A673 (cell line): Measurements from ENCODE around the gene MOB3A. TPM values are rescaled to one million over a fixed set of nuclear protein-coding genes. Genes with fewer than 3 reads are reported as not detected.

Source experiments
- BruUV-seq: library from RNA; stranded (reverse); fragments of 400-500 nt; replicated peaks from 2 replicates; lab custom pipeline; 2021; lab: Mats Ljungman, UMichigan
- CTCF ChIA-PET: fragments of 300-600 bp; sonication (Branson Sonifier 250); formaldehyde crosslinking; loops from one replicate; lab custom pipeline; 2022; ENCODE audit warnings: antibody characterized with exemption; lab: Charles Lee
- POLR2A ChIA-PET: fragments of 300-600 bp; sonication (Branson Sonifier 250); formaldehyde crosslinking; loops from one replicate; lab custom pipeline; 2022; ENCODE audit warnings: antibody characterized with exemption; ENCODE audit not compliant: low non-redundant PET; lab: Charles Lee
- DNase-seq: peaks from one replicate; pipeline ENCODE4 v3.0.0-alpha.2; 2015; ENCODE audit warnings: low spot score
- H3K27ac ChIP-seq: fragments of 200-600 bp; sonication (generic); 2 replicates; pipeline ENCODE4 v1.5.1; 2016; ENCODE audit warnings: mixed run types, low read depth, mild to moderate bottlenecking, mixed read lengths, antibody characterized with exemption, low read length; ENCODE audit not compliant: poor library complexity, severe bottlenecking
- H3K27me3 ChIP-seq: fragments of 200-600 bp; sonication (generic); replicated peaks from 2 replicates; pipeline ENCODE4 v1.6.1; 2017; ENCODE audit warnings: mixed run types, low read depth, mild to moderate bottlenecking, mixed read lengths, antibody characterized with exemption, low read length; ENCODE audit not compliant: insufficient read depth, poor library complexity
- H3K36me3 ChIP-seq: fragments of 200-600 bp; sonication (generic); 2 replicates; pipeline ENCODE4 v1.6.1; 2016; ENCODE audit warnings: mixed run types, mild to moderate bottlenecking, mixed read lengths, antibody characterized with exemption, low read length; ENCODE audit not compliant: insufficient read depth, poor library complexity, severe bottlenecking
- H3K4me1 ChIP-seq: fragments of 200-600 bp; sonication (generic); 2 replicates; pipeline ENCODE4 v1.6.1; 2017; ENCODE audit warnings: mixed run types, mild to moderate bottlenecking, mixed read lengths, antibody characterized with exemption, low read length; ENCODE audit not compliant: insufficient read depth, poor library complexity, severe bottlenecking
- H3K4me3 ChIP-seq: fragments of 200-600 bp; sonication (generic); 2 replicates; pipeline ENCODE4 v1.5.1; 2016; ENCODE audit warnings: low read depth, mixed run types, mild to moderate bottlenecking, mixed read lengths, low read length; ENCODE audit not compliant: poor library complexity, severe bottlenecking
- H3K9me3 ChIP-seq: fragments of 200-600 bp; sonication (generic); 2 replicates; pipeline ENCODE4 v1.6.1; 2016; ENCODE audit warnings: mixed run types, low read depth, mild to moderate bottlenecking, mixed read lengths, antibody characterized with exemption, low read length; ENCODE audit not compliant: poor library complexity, severe bottlenecking
- EZH2 ChIP-seq: fragments of 200-600 bp; sonication (generic); IDR thresholded peaks from 2 replicates; pipeline ENCODE4 v1.6.1; 2017; ENCODE audit warnings: borderline replicate concordance, low read depth, mild to moderate bottlenecking, mixed read lengths, antibody characterized with exemption, low read length; ENCODE audit not compliant: poor library complexity, severe bottlenecking
- intact Hi-C: fragments of 100-400 bp; cut with micrococcal nuclease; formaldehyde crosslinking; loops from one replicate; pipeline ENCODE4 v1.10.0; 2022; ENCODE audit not compliant: unreplicated experiment
- total RNA-seq: library from RNA; stranded (reverse); gene quantifications from 2 replicates; pipeline ENCODE4 v1.2.3, GENCODE V29; 2021
- TF ChIP-seq, protein P1 (sequence below): fragments of 300-800, 200-600 bp; sonication (generic); conservative IDR thresholded peaks from 2 replicates; pipeline ENCODE4 v1.5.1; 2017; ENCODE audit warnings: low read depth, mild to moderate bottlenecking, antibody characterized with exemption, low read length, moderate library complexity, mixed read lengths

MOB3A gene
- total RNA-seq, 1 experiment from 2014 or later = 40.7 TPM

DNA sequence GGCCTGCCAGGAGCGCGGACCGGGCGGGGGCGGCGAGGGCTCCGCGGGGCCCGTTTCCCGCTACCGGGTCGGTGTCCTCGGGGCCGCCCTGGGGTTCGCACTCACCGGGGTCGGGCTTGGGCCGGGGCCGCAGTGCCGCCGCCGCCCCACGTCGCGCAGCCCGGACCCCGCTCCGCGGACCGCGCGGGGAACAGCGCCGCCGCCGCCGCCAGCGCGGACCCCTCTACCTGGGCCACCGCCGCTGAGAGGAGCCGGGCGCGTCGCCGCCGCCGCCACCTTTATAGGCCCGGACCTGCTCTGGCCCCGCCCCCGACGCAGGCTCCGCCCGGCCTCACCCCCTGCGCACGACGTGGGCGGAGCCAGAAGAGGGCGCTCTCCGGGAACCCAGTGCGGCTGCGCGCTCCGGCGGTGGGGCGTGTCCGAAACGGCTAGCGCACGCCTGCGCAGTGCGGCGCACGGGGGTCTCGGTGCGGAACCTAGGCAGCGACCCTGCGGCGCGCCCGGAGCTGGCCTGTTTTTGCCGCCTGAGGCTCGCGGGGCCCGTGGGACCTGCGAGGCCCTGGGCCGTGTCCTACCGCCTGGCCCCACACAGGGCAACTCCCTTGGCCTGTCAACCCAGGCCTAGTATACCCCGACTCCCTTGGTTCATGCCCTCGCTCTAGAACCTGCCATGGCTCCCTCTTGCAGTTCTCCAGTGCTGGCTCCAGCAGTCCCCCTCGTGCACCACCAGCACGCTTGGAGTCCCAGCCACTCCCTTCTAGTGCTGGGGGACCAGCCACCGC, 44.9 kb downstream of the MOB3A start, which contains the start of gene MKNK2:
TSS of gene MKNK2 (minus strand) at position 254 of the 782 bp plus-strand sequence. CDS start 393 bp downstream, outside the sequence.
- Histone ChIP-seq H3K27ac (peak within 1 kb of the TSS; percentile 86), H3K4me3 (peak within 1 kb of the TSS; percentile 98), H3K4me1 (peaks cover 18% of the 10 kb centered on the region), H3K36me3 (no peaks in the 10 kb centered on the region), H3K9me3 (no peaks in the 10 kb centered on the region), H3K27me3 (no peaks in the 10 kb centered on the region)
- DNase-seq = peak; percentile 92
- intact Hi-C loops = no loop called here
- POLR2A ChIA-PET = interaction anchor here (0.7 kb wide), 1 partner anchor 9 kb away, joined by 3 read pairs; no protein-coding TSS in a partner anchor
- BruUV-seq = no TSS peak
- CTCF ChIA-PET = interaction anchor here (0.6 kb wide), 1 partner anchor 100 kb away, joined by 5 read pairs; no protein-coding TSS in a partner anchor
- TF ChIP-seq, protein P1, sequence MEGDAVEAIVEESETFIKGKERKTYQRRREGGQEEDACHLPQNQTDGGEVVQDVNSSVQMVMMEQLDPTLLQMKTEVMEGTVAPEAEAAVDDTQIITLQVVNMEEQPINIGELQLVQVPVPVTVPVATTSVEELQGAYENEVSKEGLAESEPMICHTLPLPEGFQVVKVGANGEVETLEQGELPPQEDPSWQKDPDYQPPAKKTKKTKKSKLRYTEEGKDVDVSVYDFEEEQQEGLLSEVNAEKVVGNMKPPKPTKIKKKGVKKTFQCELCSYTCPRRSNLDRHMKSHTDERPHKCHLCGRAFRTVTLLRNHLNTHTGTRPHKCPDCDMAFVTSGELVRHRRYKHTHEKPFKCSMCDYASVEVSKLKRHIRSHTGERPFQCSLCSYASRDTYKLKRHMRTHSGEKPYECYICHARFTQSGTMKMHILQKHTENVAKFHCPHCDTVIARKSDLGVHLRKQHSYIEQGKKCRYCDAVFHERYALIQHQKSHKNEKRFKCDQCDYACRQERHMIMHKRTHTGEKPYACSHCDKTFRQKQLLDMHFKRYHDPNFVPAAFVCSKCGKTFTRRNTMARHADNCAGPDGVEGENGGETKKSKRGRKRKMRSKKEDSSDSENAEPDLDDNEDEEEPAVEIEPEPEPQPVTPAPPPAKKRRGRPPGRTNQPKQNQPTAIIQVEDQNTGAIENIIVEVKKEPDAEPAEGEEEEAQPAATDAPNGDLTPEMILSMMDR = peak; percentile 55
- TF ChIP-seq EZH2 = no peak

DNA sequence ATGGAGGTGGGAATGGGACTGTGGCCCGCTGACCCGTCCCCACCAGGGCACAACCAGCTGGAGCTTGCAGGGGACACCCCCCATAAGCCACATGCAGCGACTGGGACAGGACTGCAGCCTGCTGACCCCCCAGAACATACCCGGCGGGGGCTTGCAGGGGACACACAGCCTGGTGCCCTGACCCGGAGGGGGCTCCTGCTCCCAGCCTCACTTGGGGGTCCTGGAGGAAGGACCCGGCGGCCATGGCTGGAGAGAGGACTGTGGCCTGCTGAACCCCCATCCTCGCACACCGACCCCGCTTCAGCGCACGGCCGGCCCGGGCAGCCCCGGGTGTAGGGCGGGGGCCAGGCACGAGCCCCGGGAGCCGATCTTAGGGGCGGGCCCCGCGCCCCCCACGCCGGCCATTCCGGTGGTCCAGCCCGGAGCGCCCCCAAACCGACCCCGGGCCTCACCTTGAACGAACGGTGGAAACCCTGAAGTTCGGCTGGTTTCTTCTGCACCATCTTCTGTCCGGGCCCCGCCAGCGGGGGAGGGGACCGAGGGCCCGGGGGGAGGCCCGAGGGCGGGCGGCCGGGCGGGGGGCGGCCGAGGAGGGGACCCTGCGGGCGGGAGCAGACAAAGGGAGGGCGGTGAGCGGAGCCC, 45.7 kb downstream of the MOB3A start:
- no peaks in the 10 kb centered on the region for H3K9me3 ChIP-seq
- peak overlapping the region; percentile 98 for H3K4me3 ChIP-seq
- TF ChIP-seq, protein P1 = no peak
- no peak for TF ChIP-seq EZH2
- peak overlapping the region; percentile 86 for H3K27ac ChIP-seq
- no peaks in the 10 kb centered on the region for H3K27me3 ChIP-seq
- ChIA-PET POLR2A (no interaction called here), CTCF (no interaction called here)
- no peak for DNase-seq
- intact Hi-C loops = no loop called here
- H3K36me3 ChIP-seq = peaks cover 4% of the 10 kb centered on the region
- H3K4me1 ChIP-seq = peaks cover 12% of the 10 kb centered on the region
- no TSS peak for BruUV-seq

DNA sequence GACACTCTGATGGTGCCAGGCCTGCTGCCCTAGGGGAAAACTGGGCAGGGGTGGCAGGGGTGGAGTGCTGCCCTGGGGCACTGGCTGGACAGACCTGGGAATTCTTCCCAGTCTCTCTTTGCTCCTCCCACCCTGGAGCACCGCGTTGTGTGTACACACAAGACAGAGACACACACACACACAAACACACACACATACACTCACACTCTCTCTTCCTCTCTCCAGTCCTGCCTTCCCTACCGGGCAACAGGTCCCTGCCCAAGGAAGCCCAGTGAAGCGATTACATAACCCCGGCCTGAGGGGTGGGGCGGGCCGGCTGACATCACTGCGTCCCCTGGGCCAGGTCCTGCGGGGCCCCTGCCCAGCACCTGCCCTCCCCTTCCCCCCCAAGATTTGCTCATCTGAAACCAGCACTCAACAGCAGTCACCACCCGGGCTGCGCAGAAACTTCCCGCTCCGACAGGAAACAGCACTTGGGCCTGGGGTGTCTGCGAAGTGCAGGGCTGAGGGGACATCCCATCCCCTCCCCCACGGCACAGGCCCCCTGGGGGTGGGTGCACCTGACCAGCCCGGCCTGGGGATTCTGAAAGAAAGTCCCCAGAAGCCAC, 46.3 kb downstream of the MOB3A start:
- TF ChIP-seq EZH2 = no peak
- TF ChIP-seq, protein P1 = no peak
- ChIA-PET CTCF (interaction anchor here (0.6 kb wide), 1 partner anchor 30 kb away, joined by 4 read pairs; no protein-coding TSS in a partner anchor), POLR2A (interaction anchor here (0.6 kb wide), 1 partner anchor 105 kb away, joined by 3 read pairs; no protein-coding TSS in a partner anchor)
- Histone ChIP-seq H3K27ac (peak overlapping the region; percentile 86), H3K9me3 (no peaks in the 10 kb centered on the region), H3K4me1 (peaks cover 12% of the 10 kb centered on the region), H3K4me3 (peak overlapping the region; percentile 98), H3K36me3 (peaks cover 4% of the 10 kb centered on the region), H3K27me3 (no peaks in the 10 kb centered on the region)
- intact Hi-C loops = no loop called here
- BruUV-seq = TSS peak; percentile 56
- DNase-seq = peak; percentile 50
